ENCODE data around the gene CAMTA1. TPM values are rescaled to one million over a fixed set of nuclear protein-coding genes. Genes with fewer than 3 reads are reported as not detected.

CAMTA1 gene
- total RNA-seq, 1 donor: 19.9 TPM

DNA sequence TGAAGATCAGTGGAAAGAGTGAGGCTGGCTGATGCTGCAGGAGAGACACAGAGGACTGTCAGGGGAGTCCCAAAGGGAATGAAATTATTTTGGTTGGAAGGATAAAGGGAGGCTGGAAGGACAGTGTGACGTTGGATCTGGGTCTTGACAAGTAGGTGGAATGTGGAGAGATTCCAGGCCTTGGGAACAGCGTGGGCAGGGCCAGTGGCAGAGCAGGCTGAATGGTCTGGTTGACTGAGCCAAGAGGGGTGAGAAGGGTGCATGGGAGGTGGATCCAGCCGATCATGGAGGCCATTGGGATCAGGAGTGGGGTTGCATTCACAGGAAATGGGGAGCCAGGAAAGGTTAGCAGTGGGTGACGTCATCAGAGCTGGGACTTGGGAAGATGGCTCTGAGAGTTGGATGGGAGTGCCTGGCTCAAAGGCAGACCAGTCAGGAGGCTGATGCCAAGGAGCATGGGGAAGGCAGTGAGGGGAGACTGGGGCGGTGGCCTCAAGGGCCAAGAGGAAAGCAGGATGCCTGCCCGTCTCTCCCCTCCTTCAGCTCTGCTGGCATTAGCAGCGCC, 839.6 kb downstream of the CAMTA1 start:
- no peak for DNase-seq (ENCODE audit: low read depth in 2 of 3, low spot score in 2 of 3)

DNA sequence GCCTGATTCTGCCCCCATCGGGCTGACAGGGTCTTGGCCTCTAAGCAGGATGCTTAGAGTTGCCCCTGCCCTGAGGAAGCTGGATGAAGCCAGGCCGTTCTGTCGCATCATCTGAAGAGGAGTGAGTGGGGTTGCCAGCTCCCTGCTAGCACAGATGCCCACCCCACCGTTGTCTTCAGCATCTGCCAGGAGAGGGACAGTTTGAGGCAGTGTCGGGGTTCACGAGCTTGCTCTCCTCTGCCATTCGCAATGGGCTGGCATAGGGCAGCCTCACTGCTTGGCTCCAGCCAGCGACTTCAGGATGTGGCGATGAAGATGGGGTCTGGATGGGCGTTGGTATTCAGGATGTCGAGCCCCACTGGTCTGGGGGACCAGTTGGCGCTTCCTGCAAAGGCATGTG, 840.1 kb downstream of the CAMTA1 start:
- DNase-seq (ENCODE audit: low read depth in 2 of 3, low spot score in 2 of 3): no peak

- no peak for DNase-seq (ENCODE audit: low read depth in 2 of 3, low spot score in 2 of 3)
Measured at GRCh38 chr1:7628273-7628672, 843.0 kb downstream of the CAMTA1 start.

GRCh38 chr1:7629011-7629410, 843.8 kb downstream of the CAMTA1 start:
- DNase-seq (ENCODE audit: low read depth in 2 of 3, low spot score in 2 of 3): no peak

GRCh38 chr1:7629465-7630195, 844.4 kb downstream of the CAMTA1 start:
- DNase-seq (ENCODE audit: low read depth in 2 of 3, low spot score in 2 of 3): no peak

- DNase-seq (ENCODE audit: low read depth in 2 of 3, low spot score in 2 of 3): no peak
Measured at GRCh38 chr1:7630378-7630777, 845.1 kb downstream of the CAMTA1 start.

DNA sequence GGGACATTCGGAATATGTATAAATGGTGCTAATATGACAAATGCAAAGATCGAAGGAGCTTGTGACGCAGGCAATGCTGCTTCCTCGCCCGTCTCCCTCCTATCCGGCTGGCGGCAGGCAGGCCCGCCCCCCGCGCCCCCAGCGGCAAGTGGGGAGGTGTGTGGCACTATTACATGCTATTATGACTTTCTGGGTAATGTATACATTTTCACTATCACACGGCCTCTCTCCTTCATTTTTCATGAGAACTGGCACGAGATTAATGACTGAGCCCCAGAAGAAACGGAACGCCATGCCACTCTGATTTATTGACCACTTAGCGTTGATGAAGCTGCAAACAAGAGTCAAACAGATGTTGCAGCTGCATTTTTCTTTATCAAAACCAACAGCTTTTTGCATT, 846.9 kb downstream of the CAMTA1 start:
- peak in 2 of 3 donors; percentile 73 to 89 for DNase-seq (ENCODE audit: low read depth in 2 of 3, low spot score in 2 of 3)

- no peak for DNase-seq (ENCODE audit: low read depth in 2 of 3, low spot score in 2 of 3)
Measured at GRCh38 chr1:7632681-7633080, 847.4 kb downstream of the CAMTA1 start.

DNA sequence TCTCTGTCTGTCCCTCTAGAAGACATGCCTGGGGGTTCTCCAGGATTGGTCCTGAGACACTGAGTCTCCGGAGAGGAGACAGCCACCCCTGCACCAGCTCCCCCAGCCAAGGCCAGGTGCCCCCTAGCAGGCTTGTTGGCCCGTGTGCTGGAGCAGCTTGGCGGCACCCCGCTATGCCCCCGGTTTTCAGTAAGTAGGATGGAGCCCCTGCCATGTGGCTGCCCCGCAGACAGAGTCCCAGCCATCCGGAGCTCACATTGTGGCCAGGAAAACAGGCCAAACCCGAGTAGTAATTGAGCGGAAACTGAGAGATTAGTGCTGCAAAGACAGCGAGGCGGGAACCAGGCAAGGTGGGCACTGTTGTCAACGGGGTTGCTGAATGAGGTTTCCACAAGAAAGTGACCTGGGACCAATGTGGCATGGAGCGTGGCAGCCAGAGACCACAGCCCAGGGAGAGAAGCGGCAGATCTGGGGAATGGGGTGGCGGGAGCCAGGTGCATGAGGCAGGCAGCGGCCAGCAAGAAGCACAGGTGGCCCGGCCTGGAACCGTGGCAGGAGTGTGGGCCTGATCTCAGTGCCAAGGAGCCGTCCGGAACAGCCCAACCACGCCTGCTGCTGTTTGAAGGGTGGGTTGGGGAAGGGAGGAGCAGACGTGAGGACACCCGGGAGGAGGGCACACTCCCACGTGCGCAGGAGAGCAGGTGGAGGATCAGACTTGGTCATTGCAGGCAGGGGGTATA, 848.4 kb downstream of the CAMTA1 start:
- no peak for DNase-seq (ENCODE audit: low read depth in 2 of 3, low spot score in 2 of 3)

- DNase-seq (ENCODE audit: low read depth in 2 of 3, low spot score in 2 of 3): peak in 1 of 3 donors; percentile 32
Measured at GRCh38 chr1:7634546-7635240, 849.4 kb downstream of the CAMTA1 start.

- DNase-seq (ENCODE audit: low read depth in 2 of 3, low spot score in 2 of 3): no peak
Measured at GRCh38 chr1:7636795-7637526, 851.7 kb downstream of the CAMTA1 start.

GRCh38 chr1:7638078-7638477, 852.8 kb downstream of the CAMTA1 start:
- no peak for DNase-seq (ENCODE audit: low read depth in 2 of 3, low spot score in 2 of 3)

DNA sequence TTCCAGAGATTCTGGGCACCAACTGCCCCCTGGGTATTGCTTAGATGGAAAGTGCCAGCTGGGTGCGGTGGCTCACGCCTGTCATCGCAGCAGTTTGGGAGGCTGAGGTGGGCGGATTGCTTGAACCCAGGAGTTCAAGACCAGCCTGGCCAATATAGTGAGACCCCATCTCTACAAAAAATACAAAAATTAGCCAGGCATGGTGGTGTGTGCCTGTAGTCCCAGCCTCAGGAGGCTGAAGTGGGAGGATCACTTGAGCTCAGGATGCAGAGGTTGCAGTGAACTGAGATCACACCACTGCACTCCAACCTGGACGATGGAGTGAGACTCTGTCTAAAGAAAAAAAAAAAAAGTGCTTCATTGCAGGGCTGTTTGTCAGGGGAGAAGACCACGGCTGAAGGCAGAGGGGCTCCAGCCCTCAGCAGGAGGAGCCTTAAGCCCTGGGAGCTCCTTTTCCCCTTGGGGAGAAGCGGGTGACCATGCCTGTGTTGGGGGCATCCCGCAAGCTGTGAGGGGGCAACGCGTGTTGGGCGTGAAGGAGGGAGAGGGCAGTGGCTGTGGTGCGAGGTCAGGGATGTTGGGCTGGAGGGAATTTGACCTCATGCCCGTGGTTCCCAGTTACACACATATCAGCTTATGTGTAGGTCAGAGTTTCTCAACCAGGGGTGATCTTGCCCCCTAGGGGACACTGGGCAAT, 854.3 kb downstream of the CAMTA1 start:
- DNase-seq (ENCODE audit: low read depth in 2 of 3, low spot score in 2 of 3): no peak

DNA sequence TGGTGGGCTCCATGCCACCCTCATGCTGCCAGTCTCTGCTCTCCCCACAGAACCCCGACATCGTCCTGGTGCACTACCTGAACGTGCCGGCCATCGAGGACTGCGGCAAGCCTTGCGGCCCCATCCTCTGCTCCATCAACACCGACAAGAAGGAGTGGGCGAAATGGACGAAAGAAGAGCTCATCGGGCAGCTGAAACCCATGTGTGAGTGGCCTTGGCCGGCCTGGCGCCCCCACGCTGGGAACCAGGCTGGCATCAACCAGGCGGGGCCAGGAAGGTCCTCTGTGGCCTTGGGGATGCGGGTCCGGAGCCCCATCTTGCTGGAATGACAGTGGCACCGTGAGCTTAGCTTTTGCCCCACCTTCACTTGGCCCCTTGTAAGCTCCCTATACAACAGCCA, 855.1 kb downstream of the CAMTA1 start:
- DNase-seq (ENCODE audit: low read depth in 2 of 3, low spot score in 2 of 3): no peak

- DNase-seq (ENCODE audit: low read depth in 2 of 3, low spot score in 2 of 3): no peak
Measured at GRCh38 chr1:7640920-7641585, 855.8 kb downstream of the CAMTA1 start.

DNA sequence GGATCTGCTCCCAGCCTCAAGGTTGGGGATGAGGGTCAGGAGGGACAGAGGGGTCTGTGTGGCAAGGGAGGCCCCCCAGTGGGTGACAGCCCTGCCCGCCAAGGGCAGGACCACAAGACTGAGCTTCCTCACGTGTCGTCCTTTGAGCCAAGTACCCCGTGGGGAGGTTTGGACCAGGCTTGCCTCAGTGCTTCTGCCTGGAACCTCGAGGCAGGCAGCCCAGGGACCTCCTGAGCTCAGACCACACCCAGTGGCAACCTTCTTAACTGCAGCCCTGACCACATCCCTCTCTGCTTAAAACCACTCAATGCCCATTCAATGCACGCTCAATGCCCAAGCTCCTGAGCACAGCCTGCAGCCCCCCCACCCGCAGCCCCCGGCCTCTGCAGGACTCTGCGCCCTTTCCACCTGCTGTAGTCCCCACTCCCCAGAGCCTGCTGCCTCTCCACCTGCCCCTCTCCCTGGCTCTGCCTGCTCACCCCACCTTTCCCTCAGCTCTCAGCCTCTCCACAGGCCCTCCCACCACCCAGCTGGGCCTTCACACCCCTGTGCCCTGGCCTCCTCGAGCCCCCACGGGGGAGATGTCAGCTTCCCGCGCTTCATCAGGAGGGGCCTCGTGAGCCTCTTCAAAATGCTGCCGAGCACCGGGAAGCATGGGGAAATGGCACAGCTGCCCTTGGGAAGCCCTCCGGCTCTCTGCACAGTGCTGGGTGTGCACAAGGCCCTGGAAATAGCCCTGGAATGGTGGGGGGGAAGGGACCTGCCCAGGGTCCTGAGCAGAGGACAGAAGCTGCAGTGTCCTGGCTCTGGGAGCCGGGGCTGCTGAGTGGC, 856.5 kb downstream of the CAMTA1 start:
- no peak for DNase-seq (ENCODE audit: low read depth in 2 of 3, low spot score in 2 of 3)

DNA sequence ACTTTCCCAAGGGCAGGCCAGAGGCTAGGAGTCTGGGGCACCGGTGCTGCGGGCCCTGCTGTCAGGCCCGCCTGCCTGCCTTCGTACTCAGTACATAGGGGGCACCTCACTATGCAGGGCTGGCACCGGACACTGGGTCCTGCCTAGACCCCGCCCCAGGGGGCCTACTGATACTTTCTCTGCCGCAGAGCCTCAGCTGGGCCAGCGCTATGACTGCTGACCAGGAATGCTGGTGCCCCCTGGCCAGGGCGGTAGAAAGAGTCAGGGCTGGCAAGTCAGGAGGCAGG, 857.1 kb downstream of the CAMTA1 start:
- no peak for DNase-seq (ENCODE audit: low read depth in 2 of 3, low spot score in 2 of 3)

- DNase-seq (ENCODE audit: low read depth in 2 of 3, low spot score in 2 of 3): no peak
Measured at GRCh38 chr1:7642781-7643529, 857.7 kb downstream of the CAMTA1 start.
